Motor neuron (in vitro differentiated cells): Measurements from ENCODE around the gene MEGF10. TPM values are rescaled to one million over a fixed set of nuclear protein-coding genes. Genes with fewer than 3 reads are reported as not detected.
A peak's percentile ranks its signal among the peaks of the same experiment; 100 is the strongest.

ENCODE experiments used
- ATAC-seq, 8 experiments: fragments of 200-7000 bp; cut with Tn5 transposase; replicated peaks in 6 of 8; 2 replicates each; pipeline ENCODE4 v1.8.0; 2021; ENCODE audit warnings: mild to moderate bottlenecking in 8 of 8, moderate library complexity in 8 of 8
- H3K27ac ChIP-seq, 2 donors: fragments of 250-450 bp; sonication (Bioruptor Pico); 2 replicates each; pipeline ENCODE4 v1.9.0; 2021; ENCODE audit warnings: antibody characterized with exemption in 2 of 2, mild to moderate bottlenecking in 2 of 2, moderate library complexity in 1 of 2
- H3K4me1 ChIP-seq, 2 donors: fragments of 250-450 bp; sonication (Bioruptor Pico); replicated peaks in 1 of 2; 2 replicates each; pipeline ENCODE4 v1.6.1; 2021; ENCODE audit warnings: antibody characterized with exemption in 2 of 2, mild to moderate bottlenecking in 2 of 2, moderate library complexity in 1 of 2
- H3K4me3 ChIP-seq, 5 donors: fragments of 250-450 bp; sonication (Bioruptor Pico); 2 replicates each; pipeline ENCODE4 v1.9.0; 2021; ENCODE audit warnings: antibody characterized with exemption in 5 of 5, mild to moderate bottlenecking in 5 of 5, moderate library complexity in 4 of 5
- WGBS, 10 experiments: fragments of 450-650 bp; shearing (Covaris generic); methylation state at CpG; one replicate each; pipeline ENCODE4 v1.0.0; 2022; 5-methylcytosine and 5-hydroxymethylcytosine counted together
- in situ Hi-C, 9 experiments: fragments of 400-800 bp; cut with MboI; loops; one replicate each; pipeline ENCODE4 v1.15.0; 2021; ENCODE audit warnings: low sequenced_read_pairs in 9 of 9, low pct_unique_long_range_greater_than_20kb in 2 of 9; ENCODE audit not compliant: unreplicated experiment in 9 of 9
- total RNA-seq, 8 experiments: library from RNA; unstranded; fragments of 300-600 nt; gene quantifications; 2 replicates each; pipeline versions ENCODE4 v1.2.3 to v1.2.4, GENCODE V29; 2022

The MEGF10 gene
- total RNA-seq, 8 experiments from 2014 or later: 1.9 to 317 (median 6.3) TPM

- Histone ChIP-seq H3K27ac (no peak overlapping the region), H3K4me3 (no peak overlapping the region), H3K4me1 (no peaks in the 10 kb centered on the region)
- ATAC-seq: no peak
- in situ Hi-C loops: loop anchor here in 6 of 9 experiments (10.0 to 25.0 kb wide), 2 partner anchors 151 to 158 kb away; partner anchors contain the start of gene MEGF10 (in 6 of the 6)
- WGBS, 10 experiments: 48 to 100% (median 73%) methylated on average over 1 to 4 of the region's 4 CpGs; no CpG with 5 or more reads in 1 of the 10 experiments
Observed at GRCh38 chr5:127445328-127445727, 154.7 kb downstream of the MEGF10 start.

GRCh38 chr5:127446626-127447025, 156.0 kb downstream of the MEGF10 start:
- no peak overlapping the region for H3K4me3 ChIP-seq
- ATAC-seq: no peak
- whole genome bisulfite sequencing, 10 experiments: 50 to 100% (median 94%) methylated on average over 1 to 2 of the region's 2 CpGs
- in situ Hi-C loops: loop anchor here in 6 of 9 experiments (10.0 to 25.0 kb wide), 2 partner anchors 152 to 159 kb away; partner anchors contain the start of gene MEGF10 (in 6 of the 6)
- no peak overlapping the region for H3K27ac ChIP-seq
- no peaks in the 10 kb centered on the region for H3K4me1 ChIP-seq

GRCh38 chr5:127447827-127448226, 157.2 kb downstream of the MEGF10 start:
- Histone ChIP-seq H3K4me3 (no peak overlapping the region), H3K4me1 (no peaks in the 10 kb centered on the region), H3K27ac (no peak overlapping the region)
- in situ Hi-C loops: loop anchor here in 6 of 9 experiments (10.0 to 25.0 kb wide), 2 partner anchors 153 to 161 kb away; partner anchors contain the start of gene MEGF10 (in 6 of the 6)
- ATAC-seq: peak in 3 of 8 experiments; percentile 76 to 83 (median 77)
- 10 to 96% (median 84%) methylated on average over 2 to 7 of the region's 7 CpGs; no CpG with 5 or more reads in 1 of the 10 experiments for WGBS, 10 experiments

- H3K4me1 ChIP-seq: no peaks in the 10 kb centered on the region
- in situ Hi-C loops: no loop called here
- ATAC-seq: no peak
- 38 to 100% (median 74%) methylated on average over 1 to 3 of the region's 3 CpGs; no CpG with 5 or more reads in 1 of the 10 experiments for WGBS, 10 experiments
- no peak overlapping the region for H3K27ac ChIP-seq
- H3K4me3 ChIP-seq: no peak overlapping the region
Observed at GRCh38 chr5:127450046-127450445, 159.4 kb downstream of the MEGF10 start.

- ATAC-seq: no peak
- in situ Hi-C loops: no loop called here
- Histone ChIP-seq H3K4me1 (no peaks in the 10 kb centered on the region), H3K27ac (no peak overlapping the region), H3K4me3 (no peak overlapping the region)
- WGBS, 10 experiments: 73 to 100% (median 92%) methylated on average over 1 to 4 of the region's 4 CpGs; no CpG with 5 or more reads in 1 of the 10 experiments
Observed at GRCh38 chr5:127451096-127451495, 160.5 kb downstream of the MEGF10 start.

GRCh38 chr5:127452626-127453025, 162.0 kb downstream of the MEGF10 start:
- in situ Hi-C loops: no loop called here
- no peak for ATAC-seq
- no peak overlapping the region for H3K27ac ChIP-seq
- H3K4me1 ChIP-seq: no peaks in the 10 kb centered on the region
- WGBS, 10 experiments: 20 to 100% (median 81%) methylated on average over 1 to 4 of the region's 4 CpGs; no CpG with 5 or more reads in 3 of the 10 experiments
- H3K4me3 ChIP-seq: no peak overlapping the region

- H3K4me1 ChIP-seq: no peaks in the 10 kb centered on the region
- in situ Hi-C loops: no loop called here
- no peak overlapping the region for H3K4me3 ChIP-seq
- 27 to 100% (median 94%) methylated on average over 1 to 2 of the region's 2 CpGs for WGBS, 10 experiments
- no peak overlapping the region for H3K27ac ChIP-seq
- ATAC-seq: no peak
Observed at GRCh38 chr5:127471211-127471610, 180.6 kb downstream of the MEGF10 start.

GRCh38 chr5:127472700-127473099, 182.1 kb downstream of the MEGF10 start:
- 41 to 100% (median 81%) methylated on average over 1 to 3 of the region's 3 CpGs; no CpG with 5 or more reads in 2 of the 10 experiments for WGBS, 10 experiments
- no peaks in the 10 kb centered on the region for H3K4me1 ChIP-seq
- H3K4me3 ChIP-seq: no peak overlapping the region
- in situ Hi-C loops: no loop called here
- ATAC-seq: no peak
- no peak overlapping the region for H3K27ac ChIP-seq

GRCh38 chr5:127486471-127486870, 195.9 kb downstream of the MEGF10 start:
- in situ Hi-C loops: loop anchor here in 1 of 9 experiments (25.0 kb wide), 1 partner anchor 824 kb away; no protein-coding TSS in a partner anchor
- H3K27ac ChIP-seq: peak overlapping the region in 1 of 2 donors; percentile 27
- WGBS, 10 experiments: 20 to 100% (median 48%) methylated on average over 1 to 4 of the region's 4 CpGs; no CpG with 5 or more reads in 4 of the 10 experiments
- peak in 5 of 8 experiments; percentile 61 to 85 (median 78) for ATAC-seq
- peaks cover 9 to 15% of the 10 kb centered on the region in 2 donors for H3K4me1 ChIP-seq
- H3K4me3 ChIP-seq: no peak overlapping the region

GRCh38 chr5:127492854-127493738, 202.5 kb downstream of the MEGF10 start:
- in situ Hi-C loops: loop anchor here in 2 of 9 experiments (10.0 to 25.0 kb wide), 2 partner anchors 198 to 831 kb away; partner anchors contain the start of gene MEGF10 (in 1 of the 2)
- WGBS, 10 experiments: 0 to 100% (median 65%) methylated on average over 1 to 3 of the region's 3 CpGs; no CpG with 5 or more reads in 1 of the 10 experiments
- no peak overlapping the region for H3K4me3 ChIP-seq
- peaks cover 0 to 4% of the 10 kb centered on the region in 2 donors for H3K4me1 ChIP-seq
- ATAC-seq: peak in 5 of 8 experiments; percentile 28 to 77 (median 46)
- H3K27ac ChIP-seq: no peak overlapping the region

- Histone ChIP-seq H3K27ac (no peak overlapping the region), H3K4me3 (no peak overlapping the region), H3K4me1 (peaks cover 3 to 6% of the 10 kb centered on the region in 2 donors)
- in situ Hi-C loops: loop anchor here in 2 of 9 experiments (10.0 to 25.0 kb wide), 2 partner anchors 204 to 836 kb away; partner anchors contain the start of gene MEGF10 (in 1 of the 2)
- WGBS, 10 experiments: 0 to 80% (median 24%) methylated on average over 1 of the region's 1 CpG; no CpG with 5 or more reads in 2 of the 10 experiments
- peak in 5 of 8 experiments; percentile 42 to 99 (median 99) for ATAC-seq
Observed at GRCh38 chr5:127498548-127498947, 208.0 kb downstream of the MEGF10 start.

GRCh38 chr5:127505905-127506304, 215.3 kb downstream of the MEGF10 start:
- ATAC-seq: peak in 1 of 8 experiments; percentile 71
- Histone ChIP-seq H3K4me1 (no peaks in the 10 kb centered on the region), H3K27ac (no peak overlapping the region), H3K4me3 (no peak overlapping the region)
- in situ Hi-C loops: no loop called here
- 52 to 95% (median 79%) methylated on average over 1 to 2 of the region's 2 CpGs for WGBS, 10 experiments

- Histone ChIP-seq H3K4me3 (no peak overlapping the region), H3K27ac (no peak overlapping the region), H3K4me1 (no peaks in the 10 kb centered on the region)
- WGBS, 10 experiments: 57 to 100% (median 73%) methylated on average over 1 to 6 of the region's 6 CpGs; no CpG with 5 or more reads in 5 of the 10 experiments
- ATAC-seq: no peak
- in situ Hi-C loops: no loop called here
Observed at GRCh38 chr5:127506616-127507015, 216.0 kb downstream of the MEGF10 start.
